NB4 (cell line): ENCODE results near the gene DNAJB4.

ENCODE experiments used
- MYC ChIP-seq: IDR thresholded peaks from 2 replicates; pipeline ENCODE4 v1.6.1; 2011; ENCODE audit warnings: low read depth, low read length
- POLR2A ChIP-seq: IDR thresholded peaks from 2 replicates; pipeline ENCODE4 v1.6.1; 2011; ENCODE audit warnings: mild to moderate bottlenecking; ENCODE audit not compliant: insufficient read length; ENCODE audit errors: extremely low read depth
- TF ChIP-seq, protein P1 (sequence below): IDR thresholded peaks from one replicate; pipeline ENCODE4 v1.5.1; 2012; ENCODE audit warnings: low read depth, low read length
- TF ChIP-seq, protein P2 (sequence below): IDR thresholded peaks from 2 replicates; pipeline ENCODE4 v1.6.1; 2011; ENCODE audit warnings: low read depth, low read length

DNA sequence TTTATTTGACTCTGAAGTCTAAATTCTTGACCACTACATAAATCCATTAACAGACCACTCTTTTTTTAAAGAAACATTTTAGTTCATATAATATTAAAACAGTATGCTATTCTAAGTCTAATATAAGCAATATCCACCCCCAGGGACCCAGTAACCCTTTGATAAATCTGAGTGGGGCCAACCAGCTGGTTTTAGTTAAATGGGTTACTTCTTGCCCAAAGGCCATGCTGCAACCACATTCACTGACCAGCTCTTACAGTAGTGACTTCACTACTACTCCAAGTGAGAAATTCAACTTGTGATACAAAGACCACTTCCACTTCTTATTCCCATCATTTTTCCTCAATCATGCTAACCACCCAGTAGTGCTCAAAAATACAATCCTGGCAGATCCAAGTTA is 46.3 kb upstream of the DNAJB4 start:
- TF ChIP-seq, protein P1, sequence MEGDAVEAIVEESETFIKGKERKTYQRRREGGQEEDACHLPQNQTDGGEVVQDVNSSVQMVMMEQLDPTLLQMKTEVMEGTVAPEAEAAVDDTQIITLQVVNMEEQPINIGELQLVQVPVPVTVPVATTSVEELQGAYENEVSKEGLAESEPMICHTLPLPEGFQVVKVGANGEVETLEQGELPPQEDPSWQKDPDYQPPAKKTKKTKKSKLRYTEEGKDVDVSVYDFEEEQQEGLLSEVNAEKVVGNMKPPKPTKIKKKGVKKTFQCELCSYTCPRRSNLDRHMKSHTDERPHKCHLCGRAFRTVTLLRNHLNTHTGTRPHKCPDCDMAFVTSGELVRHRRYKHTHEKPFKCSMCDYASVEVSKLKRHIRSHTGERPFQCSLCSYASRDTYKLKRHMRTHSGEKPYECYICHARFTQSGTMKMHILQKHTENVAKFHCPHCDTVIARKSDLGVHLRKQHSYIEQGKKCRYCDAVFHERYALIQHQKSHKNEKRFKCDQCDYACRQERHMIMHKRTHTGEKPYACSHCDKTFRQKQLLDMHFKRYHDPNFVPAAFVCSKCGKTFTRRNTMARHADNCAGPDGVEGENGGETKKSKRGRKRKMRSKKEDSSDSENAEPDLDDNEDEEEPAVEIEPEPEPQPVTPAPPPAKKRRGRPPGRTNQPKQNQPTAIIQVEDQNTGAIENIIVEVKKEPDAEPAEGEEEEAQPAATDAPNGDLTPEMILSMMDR, result no peak
- TF ChIP-seq POLR2A (no peak), MYC (no peak)
- TF ChIP-seq, protein P2, sequence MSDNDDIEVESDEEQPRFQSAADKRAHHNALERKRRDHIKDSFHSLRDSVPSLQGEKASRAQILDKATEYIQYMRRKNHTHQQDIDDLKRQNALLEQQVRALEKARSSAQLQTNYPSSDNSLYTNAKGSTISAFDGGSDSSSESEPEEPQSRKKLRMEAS, result no peak
